Thyroid gland (tissue), 4 donors: ENCODE data around the gene NMBR. TPM values are rescaled to one million over a fixed set of nuclear protein-coding genes. Genes with fewer than 3 reads are reported as not detected.
"Not testable (repeated sequence)": the region's sequence is repeated elsewhere in the genome, so short reads cannot be mapped to it uniquely, and the experiment has no call there.

ENCODE experiments used
- DNase-seq, 2 donors: peaks; one replicate each; pipeline ENCODE4 v3.0.0-alpha.2; 2019
- H3K27ac ChIP-seq, 3 donors: fragments of 200-600 bp; sonication (generic); 1 replicate in 2 of 3; 2 replicates in 1 of 3; pipeline ENCODE4 v1.5.1; 2016 to 2019; ENCODE audit warnings: mild to moderate bottlenecking in 1 of 3, moderate library complexity in 1 of 3
- H3K27me3 ChIP-seq: fragments of 200-600 bp; sonication (generic); one replicate; pipeline ENCODE4 v1.5.1; 2019
- H3K36me3 ChIP-seq, 2 donors: fragments of 200-600 bp; sonication (generic); one replicate each; pipeline ENCODE4 v1.5.1; 2016 to 2019
- H3K4me1 ChIP-seq, 2 donors: fragments of 200-600 bp; sonication (generic); one replicate each; pipeline ENCODE4 v1.5.1; 2017 to 2019
- H3K4me3 ChIP-seq, 3 donors: fragments of 200-600 bp; sonication (generic); replicated peaks in 1 of 3; 1 replicate in 2 of 3; 2 replicates in 1 of 3; pipeline ENCODE4 v1.5.1; 2016; ENCODE audit warnings: mild to moderate bottlenecking in 1 of 3
- H3K9me3 ChIP-seq: fragments of 200-600 bp; sonication (generic); one replicate; pipeline ENCODE4 v1.5.1; 2017
- CTCF ChIP-seq, 6 experiments: fragments of 200-600 bp in 3 of 6; fragments of 450-650 bp in 3 of 6; sonication (generic) in 3 of 6; IDR thresholded peaks; one replicate each; pipeline ENCODE4 v1.5.1; 2016 to 2019; ENCODE audit warnings: antibody characterized with exemption in 6 of 6, mild to moderate bottlenecking in 2 of 6, inconsistent platforms in 1 of 6, moderate library complexity in 1 of 6
- POLR2A ChIP-seq, 2 donors: fragments of 450-650 bp; IDR thresholded peaks; one replicate each; pipeline ENCODE4 v1.6.1; 2017; ENCODE audit warnings: antibody characterized with exemption in 2 of 2, mild to moderate bottlenecking in 2 of 2, moderate library complexity in 1 of 2
- WGBS, 2 donors: methylation state at CpG; one replicate each; pipeline ENCODE4 v1.1.5; 2017; 5-methylcytosine and 5-hydroxymethylcytosine counted together
- intact Hi-C: fragments of 100-400 bp; cut with DNase I; formaldehyde crosslinking; loops from one replicate; pipeline ENCODE4 v1.15.1; 2023
- total RNA-seq, 4 donors: library from RNA; depleted of rRNA; stranded (reverse); fragments of >200 nt; gene quantifications; one replicate each; pipeline ENCODE4 v1.2.3, GENCODE V29; 2016

The NMBR gene
- total RNA-seq, 4 donors from 2014 or later: 0.33 TPM; not detected in 3

GRCh38 chr6:142068416-142068815, 78.5 kb downstream of the NMBR start:
- no peaks in the 10 kb centered on the region for H3K36me3 ChIP-seq
- no peaks in the 10 kb centered on the region for H3K4me1 ChIP-seq
- no peaks in the 10 kb centered on the region for H3K9me3 ChIP-seq
- no peak for DNase-seq
- H3K4me3 ChIP-seq: no peak overlapping the region
- H3K27me3 ChIP-seq: no peaks in the 10 kb centered on the region
- intact Hi-C loops: no loop called here
- TF ChIP-seq CTCF (IDR thresholded peaks at IDR 0.05): no peak
- TF ChIP-seq POLR2A (IDR thresholded peaks at IDR 0.05): no peak
- H3K27ac ChIP-seq: no peak overlapping the region

GRCh38 chr6:142062861-142063260, 84.1 kb downstream of the NMBR start:
- 86 to 88% methylated on average over 4 of the region's 4 CpGs for WGBS, 2 donors
- H3K9me3 ChIP-seq, intact Hi-C loops, DNase-seq, H3K4me1 ChIP-seq, H3K27me3 ChIP-seq, H3K27ac ChIP-seq, H3K36me3 ChIP-seq, H3K4me3 ChIP-seq: not testable (repeated sequence)

GRCh38 chr6:142058551-142059290, 88.2 kb downstream of the NMBR start:
- Histone ChIP-seq H3K27ac (no peak overlapping the region), H3K4me3 (no peak overlapping the region), H3K36me3 (no peaks in the 10 kb centered on the region), H3K9me3 (no peaks in the 10 kb centered on the region), H3K4me1 (no peaks in the 10 kb centered on the region), H3K27me3 (no peaks in the 10 kb centered on the region)
- no peak for TF ChIP-seq POLR2A (IDR thresholded peaks at IDR 0.05)
- no peak for TF ChIP-seq CTCF (IDR thresholded peaks at IDR 0.05)
- DNase-seq: no peak
- WGBS, 2 donors: 86 to 89% methylated on average over 3 of the region's 3 CpGs
- intact Hi-C loops: no loop called here

GRCh38 chr6:142055219-142055618, 91.7 kb downstream of the NMBR start:
- H3K9me3 ChIP-seq: no peaks in the 10 kb centered on the region
- no peaks in the 10 kb centered on the region for H3K36me3 ChIP-seq
- H3K4me1 ChIP-seq: no peaks in the 10 kb centered on the region
- H3K4me3 ChIP-seq: no peak overlapping the region
- no peaks in the 10 kb centered on the region for H3K27me3 ChIP-seq
- no peak for TF ChIP-seq CTCF (IDR thresholded peaks at IDR 0.05)
- TF ChIP-seq POLR2A (IDR thresholded peaks at IDR 0.05): no peak
- 72 to 75% methylated on average over 3 of the region's 3 CpGs for WGBS, 2 donors
- no peak overlapping the region for H3K27ac ChIP-seq
- no peak for DNase-seq
- intact Hi-C loops: no loop called here

- Histone ChIP-seq H3K9me3 (no peaks in the 10 kb centered on the region), H3K4me1 (no peaks in the 10 kb centered on the region), H3K27me3 (no peaks in the 10 kb centered on the region), H3K36me3 (no peaks in the 10 kb centered on the region), H3K4me3 (no peak overlapping the region), H3K27ac (no peak overlapping the region)
- intact Hi-C loops: no loop called here
- TF ChIP-seq POLR2A (IDR thresholded peaks at IDR 0.05) (no peak), CTCF (IDR thresholded peaks at IDR 0.05) (no peak)
- no peak for DNase-seq
These were observed 95.5 kb downstream of the NMBR start for GRCh38 chr6:142051404-142051803.
